Measurements from ENCODE around the gene TP53INP2. TPM values are rescaled to one million over a fixed set of nuclear protein-coding genes. Genes with fewer than 3 reads are reported as not detected.
A peak's percentile ranks its signal among the peaks of the same experiment; 100 is the strongest.

The TP53INP2 gene
- total RNA-seq, 1 donor from 2014 or later: 13.1 TPM

DNA sequence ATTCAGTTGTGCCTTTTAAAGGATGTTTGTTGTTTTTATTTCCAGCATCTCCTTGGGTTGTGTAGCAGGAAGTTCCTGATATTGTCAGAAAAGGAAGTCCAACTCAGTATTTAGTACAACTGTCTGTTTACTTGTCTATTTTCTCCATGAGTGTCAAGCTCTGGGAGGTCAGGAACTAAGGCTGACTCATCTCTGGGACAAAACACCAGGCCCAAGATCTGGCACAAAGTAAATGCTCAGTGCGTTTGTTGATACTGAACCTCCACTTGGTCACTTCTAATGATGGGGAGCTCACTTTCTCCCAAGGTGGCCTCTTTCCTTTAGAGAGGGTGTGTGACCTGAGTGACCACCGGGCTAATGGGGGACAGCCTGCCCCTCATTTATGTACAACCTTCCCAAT is 14.7 kb upstream of the TP53INP2 start:
- TF ChIP-seq, protein P1, sequence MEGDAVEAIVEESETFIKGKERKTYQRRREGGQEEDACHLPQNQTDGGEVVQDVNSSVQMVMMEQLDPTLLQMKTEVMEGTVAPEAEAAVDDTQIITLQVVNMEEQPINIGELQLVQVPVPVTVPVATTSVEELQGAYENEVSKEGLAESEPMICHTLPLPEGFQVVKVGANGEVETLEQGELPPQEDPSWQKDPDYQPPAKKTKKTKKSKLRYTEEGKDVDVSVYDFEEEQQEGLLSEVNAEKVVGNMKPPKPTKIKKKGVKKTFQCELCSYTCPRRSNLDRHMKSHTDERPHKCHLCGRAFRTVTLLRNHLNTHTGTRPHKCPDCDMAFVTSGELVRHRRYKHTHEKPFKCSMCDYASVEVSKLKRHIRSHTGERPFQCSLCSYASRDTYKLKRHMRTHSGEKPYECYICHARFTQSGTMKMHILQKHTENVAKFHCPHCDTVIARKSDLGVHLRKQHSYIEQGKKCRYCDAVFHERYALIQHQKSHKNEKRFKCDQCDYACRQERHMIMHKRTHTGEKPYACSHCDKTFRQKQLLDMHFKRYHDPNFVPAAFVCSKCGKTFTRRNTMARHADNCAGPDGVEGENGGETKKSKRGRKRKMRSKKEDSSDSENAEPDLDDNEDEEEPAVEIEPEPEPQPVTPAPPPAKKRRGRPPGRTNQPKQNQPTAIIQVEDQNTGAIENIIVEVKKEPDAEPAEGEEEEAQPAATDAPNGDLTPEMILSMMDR (IDR thresholded peaks at IDR 0.05; ENCODE audit: unreplicated experiment): no peak
- Mint-ChIP-seq H3K27ac (no peak overlapping the region), H3K4me3 (no peak overlapping the region), H3K27me3 (ENCODE audit: low read depth) (peaks cover 2% of the 10 kb centered on the region), H3K9me3 (no peaks in the 10 kb centered on the region), H3K36me3 (no peaks in the 10 kb centered on the region), H3K4me1 (no peaks in the 10 kb centered on the region)
- no peak for DNase-seq (ENCODE audit: low spot score in 2 of 2, unreplicated experiment in 2 of 2)

DNA sequence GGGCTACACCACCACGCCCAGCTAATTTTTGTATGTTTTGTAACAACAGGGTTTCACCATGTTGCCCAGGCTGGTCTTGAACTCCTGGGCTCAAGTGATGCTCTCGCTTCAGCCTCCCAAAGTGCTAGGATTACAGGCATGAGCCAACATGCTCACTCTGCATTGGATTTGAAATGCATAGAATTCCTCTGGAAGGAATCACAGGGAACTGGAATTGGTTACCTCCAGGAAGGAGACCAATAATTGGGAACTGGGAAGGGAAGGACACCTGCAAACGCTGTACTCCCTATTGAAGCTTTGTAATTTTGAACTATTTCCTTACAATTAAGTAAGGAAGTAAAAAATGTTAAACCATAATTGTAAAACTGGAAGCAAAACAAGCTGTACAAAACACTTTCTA is 12.3 kb upstream of the TP53INP2 start:
- H3K9me3 Mint-ChIP-seq: no peaks in the 10 kb centered on the region
- no peak overlapping the region for H3K27ac Mint-ChIP-seq
- H3K4me1 Mint-ChIP-seq: no peaks in the 10 kb centered on the region
- no peaks in the 10 kb centered on the region for H3K36me3 Mint-ChIP-seq
- H3K4me3 Mint-ChIP-seq: no peak overlapping the region
- no peak for DNase-seq (ENCODE audit: low spot score in 2 of 2, unreplicated experiment in 2 of 2)
- TF ChIP-seq, protein P1 (IDR thresholded peaks at IDR 0.05; ENCODE audit: unreplicated experiment): no peak
- no peaks in the 10 kb centered on the region for H3K27me3 Mint-ChIP-seq (ENCODE audit: low read depth)

DNA sequence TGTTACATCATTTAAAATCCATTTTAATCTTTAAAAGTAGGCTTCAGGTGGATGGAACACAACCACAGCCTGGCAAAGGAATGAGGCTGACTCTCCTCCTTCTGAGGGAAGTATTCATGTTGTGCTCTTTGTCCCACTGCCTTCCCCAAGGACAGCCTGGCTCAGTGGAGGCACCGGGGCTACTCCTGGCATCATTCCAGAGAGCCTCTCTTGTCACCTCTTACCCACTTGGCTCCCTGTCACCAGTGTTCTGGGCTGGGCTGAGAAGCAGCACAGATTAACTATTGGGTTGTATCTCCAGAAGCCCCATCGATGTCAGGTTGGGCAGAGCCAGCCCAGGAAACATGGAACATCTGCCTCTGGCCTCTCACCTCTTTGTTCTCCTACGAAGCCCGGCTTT is 10.7 kb upstream of the TP53INP2 start:
- TF ChIP-seq, protein P1 (IDR thresholded peaks at IDR 0.05; ENCODE audit: unreplicated experiment): no peak
- H3K4me1 Mint-ChIP-seq: no peaks in the 10 kb centered on the region
- H3K36me3 Mint-ChIP-seq: no peaks in the 10 kb centered on the region

DNA sequence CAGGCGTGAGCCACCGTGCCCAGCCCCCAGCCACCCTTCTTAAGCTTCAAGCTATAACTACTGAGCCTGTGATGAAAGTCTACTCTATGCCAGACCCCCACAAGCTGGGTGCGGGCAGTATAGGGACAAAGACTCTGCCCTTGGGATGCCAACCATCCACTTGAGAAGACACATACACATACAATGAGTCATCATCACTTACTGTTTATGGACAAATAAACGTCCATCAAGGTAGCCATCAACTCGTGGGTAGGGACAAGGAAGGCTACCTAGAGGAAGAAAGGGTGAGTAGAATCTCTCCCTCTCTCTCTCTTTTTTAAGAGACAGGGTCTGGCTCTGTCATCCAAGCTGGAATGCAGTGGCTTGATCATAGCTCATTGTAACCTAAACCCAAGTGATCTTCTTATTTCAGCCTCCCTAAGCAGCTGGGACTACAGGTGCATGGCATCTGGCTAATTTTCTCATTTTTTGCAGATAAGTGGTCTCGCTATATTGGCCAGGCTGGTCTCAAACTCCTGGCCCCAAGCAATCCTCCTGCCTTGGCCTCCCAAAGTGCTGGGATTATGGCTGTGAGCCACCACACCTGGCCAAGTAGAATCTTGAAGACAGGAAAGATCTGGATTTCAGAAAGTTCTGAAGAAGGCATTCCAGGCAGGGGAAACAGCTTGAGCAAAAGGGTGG is 2.6 kb upstream of the TP53INP2 start:
- Mint-ChIP-seq H3K4me3 (peak overlapping the region; percentile 16), H3K36me3 (no peaks in the 10 kb centered on the region), H3K4me1 (peaks cover 11% of the 10 kb centered on the region), H3K27me3 (ENCODE audit: low read depth) (peaks cover 3% of the 10 kb centered on the region), H3K9me3 (no peaks in the 10 kb centered on the region), H3K27ac (no peak overlapping the region)
- no peak for DNase-seq (ENCODE audit: low spot score in 2 of 2, unreplicated experiment in 2 of 2)
- TF ChIP-seq, protein P1 (IDR thresholded peaks at IDR 0.05; ENCODE audit: unreplicated experiment): no peak

More for the DNA sequence above, 10.7 kb upstream of the TP53INP2 start:
- Mint-ChIP-seq H3K4me3 (no peak overlapping the region), H3K9me3 (no peaks in the 10 kb centered on the region), H3K27me3 (ENCODE audit: low read depth) (no peaks in the 10 kb centered on the region), H3K27ac (no peak overlapping the region)
- DNase-seq (ENCODE audit: low spot score in 2 of 2, unreplicated experiment in 2 of 2): no peak

DNA sequence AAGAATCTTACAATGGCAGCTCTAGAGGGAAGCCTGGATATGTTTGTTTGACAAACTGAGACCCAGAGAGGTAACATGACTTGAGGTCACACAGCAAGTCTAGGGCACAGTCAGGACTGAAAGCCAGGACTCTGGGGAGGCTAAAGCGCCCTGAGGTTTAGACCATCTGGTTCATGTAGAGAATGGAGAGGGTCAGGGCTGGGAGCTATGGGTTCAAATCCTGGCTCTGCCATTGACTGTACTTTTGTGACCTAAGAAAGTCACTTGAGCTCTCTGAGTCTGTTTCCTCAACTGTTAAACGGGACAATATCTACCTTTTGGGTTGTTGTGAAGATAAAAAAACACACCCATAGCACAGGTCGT is 1.1 kb upstream of the TP53INP2 start:
- Mint-ChIP-seq H3K4me3 (peak overlapping the region; percentile 95), H3K27me3 (ENCODE audit: low read depth) (peaks cover 3% of the 10 kb centered on the region), H3K27ac (peak overlapping the region; percentile 39), H3K9me3 (no peaks in the 10 kb centered on the region), H3K36me3 (no peaks in the 10 kb centered on the region), H3K4me1 (peaks cover 11% of the 10 kb centered on the region)
- no peak for DNase-seq (ENCODE audit: low spot score in 2 of 2, unreplicated experiment in 2 of 2)
- TF ChIP-seq, protein P1 (IDR thresholded peaks at IDR 0.05; ENCODE audit: unreplicated experiment): no peak
